HepG2 (cell line): ENCODE measurements around the gene CDCA4. TPM values are rescaled to one million over a fixed set of nuclear protein-coding genes. Genes with fewer than 3 reads are reported as not detected.

ENCODE experiments used
- ATAC-seq: fragments of 200-7000 bp; cut with Tn5 transposase; 3 replicates; pipeline ENCODE4 v1.9.1; 2020; ENCODE audit warnings: mild to moderate bottlenecking, moderate library complexity
- Bru-seq: library from RNA; stranded (reverse); fragments of 400-500 nt; gene quantifications from one replicate; lab custom pipeline; 2021; lab: Mats Ljungman, UMichigan
- BruChase-seq, 2 experiments: library from RNA; stranded (reverse); fragments of 400-500 nt; gene quantifications; one replicate each; lab custom pipeline; 2021; lab: Mats Ljungman, UMichigan
- BruUV-seq: library from RNA; stranded (reverse); fragments of 400-500 nt; replicated peaks from 2 replicates; lab custom pipeline; 2021; lab: Mats Ljungman, UMichigan
- CTCF ChIA-PET: fragments of 300-600 bp; formaldehyde crosslinking; extraction: SDS; loops from one replicate; lab custom pipeline; 2021; ENCODE audit warnings: low total read pairs, inconsistent platforms, low intra/inter-chr PET ratio; lab: Yijun Ruan, JAX
- POLR2A ChIA-PET: fragments of 350-600 bp; sonication (Branson Sonifier 250); formaldehyde crosslinking; loops from one replicate; lab custom pipeline; 2020; ENCODE audit warnings: antibody characterized with exemption, inconsistent platforms; lab: Yijun Ruan, JAX
- DNase-seq: peaks from one replicate; pipeline ENCODE4 v3.0.0-alpha.2; 2015; ENCODE audit warnings: low spot score
- FAIRE-seq: peaks from 3 replicates; lab custom pipeline; 2011; peaks lifted over from hg19 to GRCh38; lab: Jason Lieb, UNC
- H2AFZ ChIP-seq: one replicate; pipeline ENCODE4 v1.6.1; 2011; ENCODE audit warnings: low read length, inconsistent platforms
- H3K27ac ChIP-seq: fragments of 300-600 bp; 3 replicates; pipeline ENCODE4 v1.8.0; 2011; ENCODE audit warnings: mixed run types, mild to moderate bottlenecking, mixed read lengths, low read length, inconsistent platforms; ENCODE audit not compliant: insufficient read depth; ENCODE audit errors: extremely low read length
- H3K27me3 ChIP-seq, 2 experiments: fragments of 200-600 bp in 1 of 2; 2 replicates in 1 of 2; 3 replicates in 1 of 2; pipeline versions ENCODE4 v1.6.0 to v1.8.0; 2011; ENCODE audit warnings: low read length in 2 of 2, mild to moderate bottlenecking in 2 of 2, moderate library complexity in 2 of 2, inconsistent platforms in 1 of 2; ENCODE audit not compliant: insufficient read depth in 2 of 2, control insufficient read depth in 1 of 2
- H3K36me3 ChIP-seq, 2 experiments: fragments of 200-600 bp in 1 of 2; replicated peaks in 1 of 2; 2 replicates in 1 of 2; 3 replicates in 1 of 2; pipeline versions ENCODE4 v1.5.1 to v1.8.0; 2011; ENCODE audit warnings: low read length in 2 of 2, inconsistent platforms in 1 of 2; ENCODE audit not compliant: insufficient read depth in 2 of 2, control insufficient read depth in 1 of 2
- H3K4me1 ChIP-seq: 2 replicates; pipeline ENCODE4 v1.5.1; 2012; ENCODE audit warnings: low read length, inconsistent platforms; ENCODE audit not compliant: insufficient read depth
- H3K4me2 ChIP-seq: 2 replicates; pipeline ENCODE4 v1.6.0; 2011; ENCODE audit warnings: low read depth, low read length, inconsistent platforms
- H3K4me3 ChIP-seq, 3 experiments: fragments of 200-600 bp in 1 of 3; sonication (generic), shearing (Covaris generic) in 1 of 3; replicated peaks in 1 of 3; 2 replicates each; pipeline ENCODE4 v1.5.1; 2011 to 2016; ENCODE audit warnings: low read length in 3 of 3, inconsistent platforms in 2 of 3, low read depth in 2 of 3, mild to moderate bottlenecking in 2 of 3, control low read depth in 1 of 3, mixed read lengths in 1 of 3; ENCODE audit not compliant: insufficient read depth in 1 of 3
- H3K79me2 ChIP-seq: one replicate; pipeline ENCODE4 v1.6.1; 2011; ENCODE audit warnings: low read length, inconsistent platforms; ENCODE audit not compliant: insufficient read depth
- H3K9ac ChIP-seq: 2 replicates; pipeline ENCODE4 v1.6.0; 2011; ENCODE audit warnings: mild to moderate bottlenecking, low read depth, low read length, inconsistent platforms; ENCODE audit not compliant: insufficient read depth
- H3K9me3 ChIP-seq: 2 replicates; pipeline ENCODE4 v1.5.1; 2012; ENCODE audit warnings: mild to moderate bottlenecking, low read length
- H4K20me1 ChIP-seq: 2 replicates; pipeline ENCODE4 v1.6.0; 2011; ENCODE audit warnings: inconsistent platforms, mild to moderate bottlenecking, low read length, moderate library complexity; ENCODE audit not compliant: insufficient read depth
- ADNP ChIP-seq: sonication (generic); formaldehyde crosslinking; IDR thresholded peaks from 2 replicates; pipeline ENCODE4 v1.4.0; 2020; ENCODE audit warnings: missing genetic modification reagents
- DMAP1 ChIP-seq: IDR thresholded peaks from 2 replicates; pipeline ENCODE4 v1.6.1; 2016
- MBNL3 ChIP-seq: fragments of 250-450 bp; sonication (Bioruptor Pico); conservative IDR thresholded peaks from 2 replicates; pipeline ENCODE4 v1.8.0; 2022; ENCODE audit warnings: mild to moderate bottlenecking, inconsistent platforms
- NR2F6 ChIP-seq, 2 experiments: IDR thresholded peaks; 2 replicates each; pipeline ENCODE4 v1.6.1; 2016; ENCODE audit warnings: antibody characterized with exemption in 1 of 2, mild to moderate bottlenecking in 1 of 2
- PITX1 ChIP-seq: sonication (generic); formaldehyde crosslinking; IDR thresholded peaks from 2 replicates; pipeline ENCODE4 v1.5.1; 2020; ENCODE audit warnings: mild to moderate bottlenecking, missing genetic modification reagents
- ZNF180 ChIP-seq: sonication (generic); formaldehyde crosslinking; IDR thresholded peaks from 2 replicates; pipeline ENCODE4 v1.4.0; 2020; ENCODE audit warnings: low read depth, missing genetic modification reagents, borderline replicate concordance
- ZNF501 ChIP-seq: sonication (generic); formaldehyde crosslinking; IDR thresholded peaks from 2 replicates; pipeline ENCODE4 v1.5.1; 2020; ENCODE audit warnings: mild to moderate bottlenecking, moderate library complexity, missing genetic modification reagents
- WGBS: methylation state at CpG from one replicate; pipeline ENCODE4 v1.1.6; 2017; ENCODE audit warnings: low lambda C conversion rate; 5-methylcytosine and 5-hydroxymethylcytosine counted together
- in situ Hi-C: cut with HindIII; loops from 2 replicates; pipeline ENCODE4 v1.10.0; 2017; ENCODE audit warnings: low pct_unique_long_range_greater_than_20kb; ENCODE audit not compliant: extremely low pct_ligation_motif_present
- intact Hi-C: fragments of 100-400 bp; cut with micrococcal nuclease; formaldehyde crosslinking; loops from one replicate; pipeline ENCODE4 v1.10.0; 2022; ENCODE audit not compliant: unreplicated experiment
- long read RNA-seq, 2 experiments: library from RNA in 1 of 2; library from polyadenylated mRNA in 1 of 2; stranded (forward) in 1 of 2; unstranded in 1 of 2; transcript quantifications; one replicate each; pipeline ENCODE4 v2.0.0, GENCODE V29; 2019 to 2022
- polyA minus RNA-seq, 3 experiments: library from RNA; depleted of rRNA, polyadenylated mRNA; stranded (reverse); fragments of >200 nt; gene quantifications; 2 replicates each; pipeline ENCODE4 v1.2.3, GENCODE V29; 2011; ENCODE audit warnings: low replicate concordance in 1 of 3
- polyA plus RNA-seq, 8 experiments: library from polyadenylated mRNA; depleted of rRNA in 3 of 8; stranded (reverse) in 7 of 8; unstranded in 1 of 8; fragments of >200 nt; fragmentation: Illumina TruSeq in 4 of 8; extraction: Trizol in 4 of 8; gene quantifications; 2 replicates each; pipeline versions ENCODE4 v1.2.1 to v1.2.3, GENCODE V29; 2011 to 2016; ENCODE audit warnings: low read depth in 4 of 8, missing spikeins in 1 of 8, mixed read lengths in 1 of 8; ENCODE audit not compliant: insufficient read depth in 1 of 8
- total RNA-seq, 5 experiments: library from RNA; depleted of rRNA; stranded (reverse); fragments of >200 nt; fragmentation: Illumina TruSeq; extraction: Trizol; gene quantifications; 2 replicates each; pipeline ENCODE4 v1.2.3, GENCODE V29; 2016; ENCODE audit warnings: low read depth in 1 of 5
- TF ChIP-seq, protein P1 (sequence below): sonication (generic); formaldehyde crosslinking; IDR thresholded peaks from 2 replicates; pipeline ENCODE4 v1.5.0; 2020; ENCODE audit warnings: mild to moderate bottlenecking, low read depth, missing genetic modification reagents, borderline replicate concordance
- TF ChIP-seq, protein P2 (sequence below): sonication (generic); formaldehyde crosslinking; IDR thresholded peaks from 2 replicates; pipeline ENCODE4 v1.5.1; 2020; ENCODE audit warnings: mild to moderate bottlenecking, missing genetic modification reagents, moderate library complexity
- TF ChIP-seq, protein P3 (sequence below): fragments of 450-650 bp; IDR thresholded peaks from 2 replicates; pipeline ENCODE4 v1.6.1; 2016

The CDCA4 gene
- total RNA-seq (2016; rRNA removed; fragmentation: Illumina TruSeq; extraction: Trizol), result 42.1 and 43.1 TPM in 2 replicates
- 9.0 and 12.4 TPM in 2 replicates for total RNA-seq (2016; cell fraction: cytosol; rRNA removed; fragmentation: Illumina TruSeq; extraction: Trizol; ENCODE audit: low read depth)
- 41.3 and 41.8 TPM in 2 replicates for total RNA-seq (2016; cell fraction: insoluble cytoplasmic fraction; rRNA removed; fragmentation: Illumina TruSeq; extraction: Trizol)
- total RNA-seq (2016; cell fraction: membrane; rRNA removed; fragmentation: Illumina TruSeq; extraction: Trizol), result 34.3 and 35.7 TPM in 2 replicates
- total RNA-seq (2016; cell fraction: nucleus; rRNA removed; fragmentation: Illumina TruSeq; extraction: Trizol), result 19.4 and 21.5 TPM in 2 replicates
- polyA plus RNA-seq (2011; rRNA removed), result 17.7 and 19.7 TPM in 2 replicates
- polyA plus RNA-seq (2011; cell fraction: cytosol; rRNA removed), result 13.7 and 20.7 TPM in 2 replicates
- polyA plus RNA-seq (2011; cell fraction: nucleus; rRNA removed), result 8.9 and 10.9 TPM in 2 replicates
- polyA plus RNA-seq (2012), result 11.9 and 18.4 TPM in 2 replicates
- 7.6 and 8.1 TPM in 2 replicates for polyA plus RNA-seq (2016; cell fraction: cytosol; fragmentation: Illumina TruSeq; extraction: Trizol; ENCODE audit: low read depth)
- polyA plus RNA-seq (2016; cell fraction: insoluble cytoplasmic fraction; fragmentation: Illumina TruSeq; extraction: Trizol; ENCODE audit: low read depth), result 44.8 and 50.0 TPM in 2 replicates
- polyA plus RNA-seq (2016; cell fraction: membrane; fragmentation: Illumina TruSeq; extraction: Trizol; ENCODE audit: low read depth), result 24.5 and 25.1 TPM in 2 replicates
- 33.7 and 34.8 TPM in 2 replicates for polyA plus RNA-seq (2016; cell fraction: nucleus; fragmentation: Illumina TruSeq; extraction: Trizol; ENCODE audit: insufficient read depth, low read depth)
- 30.0 and 31.4 TPM in 2 replicates for polyA minus RNA-seq (2011; rRNA and poly(A)+ RNA removed; ENCODE audit: low replicate concordance)
- 11.2 and 15.5 TPM in 2 replicates for polyA minus RNA-seq (2011; cell fraction: cytosol; rRNA and poly(A)+ RNA removed)
- 6.6 and 8.0 TPM in 2 replicates for polyA minus RNA-seq (2011; cell fraction: nucleus; rRNA and poly(A)+ RNA removed)
- Bru-seq, nascent RNA, result percentile 73 among the genes with signal in this experiment
- BruChase-seq, experiment 1, labeled RNA remaining after a 6-hour chase, result percentile 81 among the genes with signal in this experiment
- percentile 85 among the genes with signal in this experiment for BruChase-seq, experiment 2, labeled RNA remaining after a 2-hour chase
- long read RNA-seq, experiment 1, transcript CDCA4-201 (2 exons, 2,513 nt), result major isoform, 63 of 83 reads
- long read RNA-seq, experiment 1, partial matches to known transcripts, result 0 of 83 reads
- long read RNA-seq, experiment 1, other reads (novel, unspliced or antisense), result 20 of 83 reads
- long read RNA-seq, experiment 2, transcript CDCA4-201 (2 exons, 2,513 nt), result major isoform, 19 of 50 reads
- long read RNA-seq, experiment 2, partial matches to known transcripts, result 0 of 50 reads
- long read RNA-seq, experiment 2, other reads (novel, unspliced or antisense), result 31 of 50 reads

DNA sequence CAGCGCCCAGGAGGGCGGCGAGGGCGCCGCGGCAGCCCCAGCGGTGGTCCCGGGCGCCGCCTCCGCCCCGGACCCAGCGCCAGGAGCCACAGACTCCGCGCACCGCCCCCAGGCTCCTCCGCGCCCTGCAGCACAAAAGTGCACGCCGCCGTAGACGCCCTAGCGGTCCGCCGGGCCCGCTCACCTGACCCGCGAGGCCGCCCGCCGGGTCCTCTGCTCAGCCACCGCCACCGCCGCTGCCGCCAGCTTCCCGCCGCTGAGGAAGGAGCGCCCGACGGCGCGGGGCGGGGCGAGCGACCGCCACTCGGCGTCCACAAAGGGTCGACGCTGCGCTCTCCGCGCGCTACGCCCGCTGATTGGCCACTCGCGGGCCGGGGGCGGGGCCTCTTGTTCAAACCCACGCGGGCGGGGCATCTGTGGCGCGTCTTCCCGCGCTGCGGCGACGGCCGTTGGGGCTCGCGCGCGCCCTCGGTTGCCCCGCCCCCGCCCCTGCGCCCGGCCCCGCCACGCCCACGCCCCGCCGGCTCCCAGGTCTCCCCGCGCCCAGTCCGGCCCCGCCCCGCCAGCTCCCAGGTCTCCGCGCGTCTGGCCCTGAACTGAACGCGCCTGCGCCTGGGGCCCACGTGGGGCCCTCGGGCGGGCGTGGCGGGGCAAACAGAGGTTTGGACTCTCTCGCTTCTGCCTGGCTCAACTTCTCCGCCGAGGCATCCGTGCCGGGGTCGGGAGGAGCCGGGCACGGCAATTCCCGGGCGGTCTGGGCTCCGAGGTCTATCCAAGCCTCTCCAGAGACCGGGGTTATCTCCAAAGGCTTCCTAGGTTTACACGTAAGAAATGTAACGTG lies at the start of gene CDCA4:
TSS of gene CDCA4 (minus strand) at position 269 of the 841 bp plus-strand sequence. CDS start 9,154 bp downstream, outside the sequence.
- intact Hi-C loops, result loop anchor here (2.0 to 5.0 kb wide), 2 partner anchors 24 to 44 kb away; partner anchors contain the start of gene AHNAK2
- Histone ChIP-seq H3K9ac (peak within 1 kb of the TSS; percentile 87), H3K27me3 (no peaks in the 10 kb centered on the region; a peak in 1 of 5 replicates), H3K9me3 (no peaks in the 10 kb centered on the region), H4K20me1 (peaks cover 14% of the 10 kb centered on the region), H3K4me2 (peak within 1 kb of the TSS; percentile 98), H3K4me1 (peaks cover 62% of the 10 kb centered on the region), H2AFZ (peak within 1 kb of the TSS; percentile 48), H3K79me2 (peaks cover 48% of the 10 kb centered on the region), H3K27ac (peak within 1 kb of the TSS; percentile 74), H3K36me3 (peaks cover 0 to 3% of the 10 kb centered on the region in 2 experiments; a peak in 2 of 5 replicates), H3K4me3 (peak within 1 kb of the TSS; percentile 69 to 86 (median 81))
- in situ Hi-C loops, result no loop called here
- BruUV-seq, result no TSS peak
- POLR2A ChIA-PET, result interaction anchor here (0.6 to 3.6 kb wide), 10 partner anchors 18 to 355 kb away, joined by 3 to 18 read pairs (median 5); partner anchors contain the start of genes CLBA1, SIVA1 and ZBTB42
- under 1% methylated on average over 30 of the region's 115 CpGs for WGBS
- ATAC-seq (peak; percentile 91), DNase-seq (peak; percentile 88), FAIRE-seq (no peak)
- CTCF ChIA-PET, result interaction anchor here (3.6 kb wide), 1 partner anchor 24 kb away, joined by 20 read pairs; no protein-coding TSS in a partner anchor
- TF ChIP-seq, protein P1, sequence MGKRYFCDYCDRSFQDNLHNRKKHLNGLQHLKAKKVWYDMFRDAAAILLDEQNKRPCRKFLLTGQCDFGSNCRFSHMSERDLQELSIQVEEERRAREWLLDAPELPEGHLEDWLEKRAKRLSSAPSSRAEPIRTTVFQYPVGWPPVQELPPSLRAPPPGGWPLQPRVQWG, result no peak
- no peak for TF ChIP-seq MBNL3 (CRISPR knock-in tag)
- peak; percentile 83; the same call in 1 of the 2 replicates for TF ChIP-seq DMAP1 (CRISPR knock-in tag)
- TF ChIP-seq NR2F6 (IDR thresholded peaks at IDR 0.05), result no peak
- TF ChIP-seq NR2F6 (CRISPR knock-in tag; IDR thresholded peaks at IDR 0.05), result 0 out of 2 replicates have a peak, but pooled peaks have one; percentile 12
- TF ChIP-seq ZNF501 (CRISPR knock-in tag), result peak; percentile 73
- TF ChIP-seq, protein P2, sequence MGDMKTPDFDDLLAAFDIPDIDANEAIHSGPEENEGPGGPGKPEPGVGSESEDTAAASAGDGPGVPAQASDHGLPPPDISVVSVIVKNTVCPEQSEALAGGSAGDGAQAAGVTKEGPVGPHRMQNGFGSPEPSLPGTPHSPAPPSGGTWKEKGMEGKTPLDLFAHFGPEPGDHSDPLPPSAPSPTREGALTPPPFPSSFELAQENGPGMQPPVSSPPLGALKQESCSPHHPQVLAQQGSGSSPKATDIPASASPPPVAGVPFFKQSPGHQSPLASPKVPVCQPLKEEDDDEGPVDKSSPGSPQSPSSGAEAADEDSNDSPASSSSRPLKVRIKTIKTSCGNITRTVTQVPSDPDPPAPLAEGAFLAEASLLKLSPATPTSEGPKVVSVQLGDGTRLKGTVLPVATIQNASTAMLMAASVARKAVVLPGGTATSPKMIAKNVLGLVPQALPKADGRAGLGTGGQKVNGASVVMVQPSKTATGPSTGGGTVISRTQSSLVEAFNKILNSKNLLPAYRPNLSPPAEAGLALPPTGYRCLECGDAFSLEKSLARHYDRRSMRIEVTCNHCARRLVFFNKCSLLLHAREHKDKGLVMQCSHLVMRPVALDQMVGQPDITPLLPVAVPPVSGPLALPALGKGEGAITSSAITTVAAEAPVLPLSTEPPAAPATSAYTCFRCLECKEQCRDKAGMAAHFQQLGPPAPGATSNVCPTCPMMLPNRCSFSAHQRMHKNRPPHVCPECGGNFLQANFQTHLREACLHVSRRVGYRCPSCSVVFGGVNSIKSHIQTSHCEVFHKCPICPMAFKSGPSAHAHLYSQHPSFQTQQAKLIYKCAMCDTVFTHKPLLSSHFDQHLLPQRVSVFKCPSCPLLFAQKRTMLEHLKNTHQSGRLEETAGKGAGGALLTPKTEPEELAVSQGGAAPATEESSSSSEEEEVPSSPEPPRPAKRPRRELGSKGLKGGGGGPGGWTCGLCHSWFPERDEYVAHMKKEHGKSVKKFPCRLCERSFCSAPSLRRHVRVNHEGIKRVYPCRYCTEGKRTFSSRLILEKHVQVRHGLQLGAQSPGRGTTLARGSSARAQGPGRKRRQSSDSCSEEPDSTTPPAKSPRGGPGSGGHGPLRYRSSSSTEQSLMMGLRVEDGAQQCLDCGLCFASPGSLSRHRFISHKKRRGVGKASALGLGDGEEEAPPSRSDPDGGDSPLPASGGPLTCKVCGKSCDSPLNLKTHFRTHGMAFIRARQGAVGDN (CRISPR knock-in tag), result peak; percentile 92
- TF ChIP-seq ZNF180, result no peak
- no peak for TF ChIP-seq PITX1 (CRISPR knock-in tag)
- TF ChIP-seq ADNP (CRISPR knock-in tag), result no peak
- TF ChIP-seq, protein P3, sequence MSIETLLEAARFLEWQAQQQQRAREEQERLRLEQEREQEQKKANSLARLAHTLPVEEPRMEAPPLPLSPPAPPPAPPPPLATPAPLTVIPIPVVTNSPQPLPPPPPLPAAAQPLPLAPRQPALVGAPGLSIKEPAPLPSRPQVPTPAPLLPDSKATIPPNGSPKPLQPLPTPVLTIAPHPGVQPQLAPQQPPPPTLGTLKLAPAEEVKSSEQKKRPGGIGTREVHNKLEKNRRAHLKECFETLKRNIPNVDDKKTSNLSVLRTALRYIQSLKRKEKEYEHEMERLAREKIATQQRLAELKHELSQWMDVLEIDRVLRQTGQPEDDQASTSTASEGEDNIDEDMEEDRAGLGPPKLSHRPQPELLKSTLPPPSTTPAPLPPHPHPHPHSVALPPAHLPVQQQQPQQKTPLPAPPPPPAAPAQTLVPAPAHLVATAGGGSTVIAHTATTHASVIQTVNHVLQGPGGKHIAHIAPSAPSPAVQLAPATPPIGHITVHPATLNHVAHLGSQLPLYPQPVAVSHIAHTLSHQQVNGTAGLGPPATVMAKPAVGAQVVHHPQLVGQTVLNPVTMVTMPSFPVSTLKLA, result 0 out of 2 replicates have a peak, but pooled peaks have one; percentile 43
